Uterus (tissue), 4 donors: ENCODE results near the gene FOXC2. TPM values are rescaled to one million over a fixed set of nuclear protein-coding genes. Genes with fewer than 3 reads are reported as not detected.
"Not testable (repeated sequence)": the region's sequence is repeated elsewhere in the genome, so short reads cannot be mapped to it uniquely, and the experiment has no call there.

ENCODE experiments used
- DNase-seq, 2 donors: peaks; one replicate each; pipeline ENCODE4 v3.0.0-alpha.2; 2019 to 2020
- H3K27ac ChIP-seq, 2 donors: fragments of 200-600 bp; sonication (generic); 1 replicate in 1 of 2; 2 replicates in 1 of 2; pipeline ENCODE4 v1.5.1; 2016 to 2018
- H3K27me3 ChIP-seq, 2 donors: fragments of 200-600 bp; sonication (generic); one replicate each; pipeline ENCODE4 v1.5.1; 2018 to 2019; ENCODE audit warnings: control low read depth in 1 of 2
- H3K36me3 ChIP-seq, 2 donors: fragments of 200-600 bp; sonication (generic); one replicate each; pipeline ENCODE4 v1.5.1; 2019; ENCODE audit warnings: control low read depth in 1 of 2
- H3K4me1 ChIP-seq, 2 donors: fragments of 200-600 bp; sonication (generic); one replicate each; pipeline ENCODE4 v1.5.1; 2018 to 2019; ENCODE audit warnings: control low read depth in 1 of 2
- H3K4me3 ChIP-seq, 2 donors: fragments of 200-600 bp; sonication (generic); 1 replicate in 1 of 2; 2 replicates in 1 of 2; pipeline ENCODE4 v1.5.1; 2018 to 2019; ENCODE audit warnings: mild to moderate bottlenecking in 1 of 2
- H3K9me3 ChIP-seq, 2 donors: fragments of 200-600 bp; sonication (generic); one replicate each; pipeline ENCODE4 v1.5.1; 2019; ENCODE audit warnings: control low read depth in 1 of 2
- POLR2A ChIP-seq, 2 donors: fragments of 450-650 bp; IDR thresholded peaks; one replicate each; pipeline ENCODE4 v1.6.1; 2016; ENCODE audit warnings: antibody characterized with exemption in 2 of 2, mild to moderate bottlenecking in 1 of 2, moderate library complexity in 1 of 2
- intact Hi-C: fragments of 100-400 bp; cut with DNase I; formaldehyde crosslinking; loops from one replicate; pipeline ENCODE4 v1.15.1; 2023; ENCODE audit warnings: low total_unique reads
- total RNA-seq, 4 donors: library from RNA; depleted of rRNA in 3 of 4; stranded (reverse); fragments of >200 nt in 3 of 4; gene quantifications; one replicate each; pipeline versions ENCODE4 v1.1.0 to v1.2.4, GENCODE V29; 2014 to 2023
- TF ChIP-seq, protein P1 (sequence below), 4 experiments: fragments of 200-600 bp in 2 of 4; fragments of 450-650 bp in 2 of 4; sonication (generic) in 2 of 4; IDR thresholded peaks; one replicate each; pipeline ENCODE4 v1.5.1; 2016 to 2019; ENCODE audit warnings: antibody characterized with exemption in 4 of 4, mild to moderate bottlenecking in 2 of 4, moderate library complexity in 1 of 4
- donor health status: DM: yes; HTN: yes; CAD: no.

The FOXC2 gene
- total RNA-seq, 4 donors from 2014 or later: 0.21 to 2.6 TPM; not detected in 2

DNA sequence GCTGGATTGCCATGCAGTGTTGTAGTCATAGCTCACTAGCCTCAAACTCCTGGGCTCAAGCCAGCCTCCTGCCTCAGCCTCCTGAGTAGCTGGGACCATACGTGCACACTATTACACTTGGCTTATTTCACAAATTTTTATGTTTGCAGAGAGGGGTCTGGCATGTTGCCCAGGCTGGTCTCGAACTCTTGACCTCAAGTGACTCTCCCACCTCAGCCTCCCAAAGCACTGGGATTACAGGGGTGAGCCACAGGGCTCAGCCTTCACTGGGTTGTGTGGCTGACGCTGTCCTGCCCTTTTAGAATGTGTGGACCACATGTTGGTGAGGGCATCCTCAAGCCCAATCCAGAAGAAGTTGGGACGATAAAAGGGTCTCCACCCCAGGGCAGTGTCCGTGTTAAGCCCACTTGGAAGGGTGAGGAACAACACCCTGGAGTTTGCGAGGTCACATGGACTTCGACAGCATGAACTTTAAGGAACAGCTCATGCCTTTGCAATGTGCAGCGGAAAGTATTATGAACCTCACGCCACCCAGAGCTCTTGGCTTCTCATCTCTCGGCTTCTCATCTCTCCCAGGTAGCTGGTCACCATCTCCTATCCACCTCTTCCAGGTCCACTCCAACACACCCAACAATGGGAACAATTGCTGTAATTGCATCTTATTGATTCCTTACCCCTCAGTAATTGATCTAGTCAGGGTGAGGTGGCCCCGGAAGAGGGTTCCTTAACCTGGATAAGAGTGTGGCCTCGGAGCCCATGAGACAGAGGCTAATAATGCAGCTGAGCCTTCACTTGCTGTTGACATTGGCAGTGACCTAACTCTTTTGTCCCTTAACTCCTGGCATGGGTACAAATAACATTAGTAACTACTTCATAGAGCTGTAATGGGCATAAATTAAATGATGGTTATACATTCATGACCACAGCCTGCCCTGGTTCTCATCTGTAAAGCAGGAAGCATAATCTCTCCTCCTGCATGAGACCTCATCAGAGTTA lies 18.4 kb downstream of the FOXC2 start:
- Histone ChIP-seq H3K27me3 (peaks cover 0 to 2% of the 10 kb centered on the region in 2 donors), H3K27ac (peak overlapping the region in 1 of 2 donors; percentile 57), H3K9me3 (no peaks in the 10 kb centered on the region), H3K36me3 (no peaks in the 10 kb centered on the region), H3K4me1 (no peaks in the 10 kb centered on the region), H3K4me3 (no peak overlapping the region)
- DNase-seq: no peak
- intact Hi-C loops: no loop called here
- TF ChIP-seq POLR2A (IDR thresholded peaks at IDR 0.05): no peak
- TF ChIP-seq, protein P1, sequence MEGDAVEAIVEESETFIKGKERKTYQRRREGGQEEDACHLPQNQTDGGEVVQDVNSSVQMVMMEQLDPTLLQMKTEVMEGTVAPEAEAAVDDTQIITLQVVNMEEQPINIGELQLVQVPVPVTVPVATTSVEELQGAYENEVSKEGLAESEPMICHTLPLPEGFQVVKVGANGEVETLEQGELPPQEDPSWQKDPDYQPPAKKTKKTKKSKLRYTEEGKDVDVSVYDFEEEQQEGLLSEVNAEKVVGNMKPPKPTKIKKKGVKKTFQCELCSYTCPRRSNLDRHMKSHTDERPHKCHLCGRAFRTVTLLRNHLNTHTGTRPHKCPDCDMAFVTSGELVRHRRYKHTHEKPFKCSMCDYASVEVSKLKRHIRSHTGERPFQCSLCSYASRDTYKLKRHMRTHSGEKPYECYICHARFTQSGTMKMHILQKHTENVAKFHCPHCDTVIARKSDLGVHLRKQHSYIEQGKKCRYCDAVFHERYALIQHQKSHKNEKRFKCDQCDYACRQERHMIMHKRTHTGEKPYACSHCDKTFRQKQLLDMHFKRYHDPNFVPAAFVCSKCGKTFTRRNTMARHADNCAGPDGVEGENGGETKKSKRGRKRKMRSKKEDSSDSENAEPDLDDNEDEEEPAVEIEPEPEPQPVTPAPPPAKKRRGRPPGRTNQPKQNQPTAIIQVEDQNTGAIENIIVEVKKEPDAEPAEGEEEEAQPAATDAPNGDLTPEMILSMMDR (IDR thresholded peaks at IDR 0.05): no peak

- no peak overlapping the region for H3K4me3 ChIP-seq
- H3K27ac ChIP-seq: peak overlapping the region; percentile 49 to 57
- H3K4me1 ChIP-seq: no peaks in the 10 kb centered on the region
- peaks cover 0 to 2% of the 10 kb centered on the region in 2 donors for H3K27me3 ChIP-seq
- no peaks in the 10 kb centered on the region for H3K36me3 ChIP-seq
- no peak for TF ChIP-seq POLR2A (IDR thresholded peaks at IDR 0.05)
- TF ChIP-seq, protein P1 (IDR thresholded peaks at IDR 0.05): no peak
- DNase-seq: no peak
- intact Hi-C loops: no loop called here
- H3K9me3 ChIP-seq: no peaks in the 10 kb centered on the region
Observed at GRCh38 chr16:86585821-86586611, 19.4 kb downstream of the FOXC2 start.

DNA sequence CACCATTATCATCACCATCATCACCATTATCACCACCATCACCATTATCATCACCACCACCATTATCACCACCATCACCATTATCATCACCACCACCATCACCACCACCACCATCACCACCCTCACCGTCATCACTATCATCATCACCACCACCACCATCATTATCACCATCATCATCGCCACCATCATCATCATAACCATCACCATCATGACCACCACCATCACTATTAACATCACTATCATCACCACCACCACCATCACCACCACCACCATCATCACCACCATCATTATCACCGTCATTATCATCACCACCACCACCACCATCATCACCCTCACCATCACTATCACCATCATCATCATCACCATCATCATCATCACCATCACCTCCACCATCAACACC lies 20.9 kb downstream of the FOXC2 start:
- Histone ChIP-seq H3K27ac (no peak overlapping the region), H3K9me3 (no peaks in the 10 kb centered on the region), H3K4me1 (no peaks in the 10 kb centered on the region), H3K27me3 (peaks cover 0 to 9% of the 10 kb centered on the region in 2 donors), H3K4me3 (no peak overlapping the region), H3K36me3 (no peaks in the 10 kb centered on the region)
- no peak for DNase-seq
- TF ChIP-seq, protein P1 (IDR thresholded peaks at IDR 0.05): no peak
- TF ChIP-seq POLR2A (IDR thresholded peaks at IDR 0.05): no peak
- intact Hi-C loops: no loop called here

DNA sequence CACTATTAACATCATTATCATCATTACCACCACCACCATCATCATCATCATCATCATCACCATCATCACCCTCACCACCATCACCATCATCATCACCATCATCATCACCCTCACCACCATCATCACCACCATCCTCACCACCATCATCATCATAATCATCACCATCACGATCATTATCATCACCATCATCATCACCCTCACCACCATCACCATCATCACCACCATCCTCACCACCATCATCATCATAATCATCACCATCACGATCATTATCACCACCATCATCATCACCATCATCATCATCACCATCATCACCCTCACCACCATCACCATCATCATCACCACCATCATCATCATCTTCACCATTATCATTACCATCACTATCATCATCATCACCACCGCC lies 21.3 kb downstream of the FOXC2 start:
- H3K27me3 ChIP-seq: peaks cover 0 to 11% of the 10 kb centered on the region in 2 donors
- H3K27ac ChIP-seq, H3K4me1 ChIP-seq, intact Hi-C loops, H3K4me3 ChIP-seq, DNase-seq, H3K9me3 ChIP-seq, H3K36me3 ChIP-seq: not testable (repeated sequence)

DNA sequence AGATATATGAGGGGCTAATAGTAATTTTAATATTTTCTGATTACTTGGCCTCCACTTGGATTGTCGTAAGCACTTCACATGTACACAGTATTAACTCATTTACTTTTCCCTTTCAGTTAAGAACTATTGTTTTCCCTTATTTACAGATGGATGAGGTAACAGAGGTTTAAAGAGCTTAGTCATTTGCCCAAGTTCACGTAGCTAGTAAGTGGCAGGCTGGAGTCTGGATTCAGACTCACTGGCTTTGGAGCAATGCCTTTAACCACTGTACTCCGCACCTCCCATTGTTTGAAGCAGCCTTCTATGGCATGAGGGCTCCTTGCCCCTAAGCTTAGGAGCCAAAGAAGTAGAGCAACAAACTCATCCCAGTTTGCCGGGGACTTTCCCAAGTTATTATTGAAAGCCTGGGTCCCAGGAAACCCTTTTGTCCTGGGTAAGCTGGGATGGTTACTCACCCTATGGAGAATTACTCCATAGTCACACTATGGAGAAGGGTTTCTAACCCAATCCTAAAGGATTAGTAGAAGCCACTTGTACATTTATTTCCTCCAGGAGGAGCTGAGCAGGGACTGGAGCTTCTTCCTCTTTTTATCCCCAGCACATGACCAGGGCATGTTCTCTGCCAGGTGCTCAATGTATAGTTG lies 24.0 kb downstream of the FOXC2 start:
- no peaks in the 10 kb centered on the region for H3K4me1 ChIP-seq

More for the DNA sequence above, 24.0 kb downstream of the FOXC2 start:
- no peak overlapping the region for H3K27ac ChIP-seq
- TF ChIP-seq, protein P1 (IDR thresholded peaks at IDR 0.05): no peak
- TF ChIP-seq POLR2A (IDR thresholded peaks at IDR 0.05): no peak
- no peak overlapping the region for H3K4me3 ChIP-seq
- peaks cover 0 to 22% of the 10 kb centered on the region in 2 donors for H3K27me3 ChIP-seq
- no peaks in the 10 kb centered on the region for H3K36me3 ChIP-seq
- DNase-seq: no peak
- no peaks in the 10 kb centered on the region for H3K9me3 ChIP-seq
- intact Hi-C loops: no loop called here
